Activated T-cell treated with anti-CD3 and anti-CD28 coated beads, Interleukin-2, amount 50 U/mL, for 1 hour (primary cell): ENCODE data around the gene ARHGEF16.

Source experiments
- DNase-seq: peaks from one replicate; pipeline ENCODE4 v3.0.0-alpha.2; 2020

The ARHGEF16 gene

DNA sequence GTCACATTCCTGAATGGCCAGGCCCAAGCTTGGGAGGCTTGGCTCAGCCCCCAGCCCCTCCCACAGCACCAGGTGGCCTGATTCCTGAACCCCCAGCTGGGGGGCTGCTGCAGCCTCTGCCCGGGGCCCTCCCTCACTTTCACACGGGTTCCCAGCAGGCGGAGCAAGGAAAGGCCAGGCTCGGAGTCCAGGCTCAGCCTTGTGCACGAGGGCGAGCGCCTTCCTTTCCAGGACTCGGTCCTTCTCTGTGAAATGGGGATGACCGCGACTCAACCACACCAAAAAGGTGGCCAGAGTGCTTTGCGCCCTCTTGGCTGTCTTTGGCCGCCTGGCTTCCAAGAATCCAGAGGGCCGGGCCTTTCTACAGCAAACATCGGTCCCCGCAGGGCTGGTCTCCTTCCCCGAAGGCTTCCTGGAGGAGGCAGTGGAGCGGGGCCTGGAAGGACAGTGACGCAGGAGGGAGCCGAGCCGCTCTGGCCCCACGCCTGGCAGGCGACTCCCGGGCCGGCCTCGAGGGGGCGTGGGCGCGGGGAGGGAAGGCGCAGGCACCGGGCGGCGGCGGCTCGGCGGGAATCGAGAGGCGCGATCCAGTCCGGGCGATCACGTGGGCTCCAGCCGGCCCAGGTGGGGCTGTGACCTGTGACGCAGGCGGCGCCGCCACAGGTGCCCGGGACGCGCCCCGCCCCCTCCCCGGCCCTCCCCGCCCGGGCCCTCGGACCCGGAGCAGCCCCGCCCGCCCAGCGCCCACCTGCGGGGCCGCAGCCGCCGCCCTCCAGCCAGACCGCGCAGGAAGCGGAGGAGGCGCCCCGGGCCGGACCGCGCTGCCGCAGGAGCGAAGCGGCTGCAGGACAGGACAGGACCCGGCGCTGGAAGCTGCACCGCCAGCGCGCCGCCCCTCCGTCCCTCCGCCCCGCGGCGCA, at the start of gene ARHGEF16:
TSS of gene ARHGEF16 (plus strand) at position 775 of the 920 bp plus-strand sequence. CDS start 8,420 bp downstream, outside the sequence.
- DNase-seq = peak; percentile 51

DNA sequence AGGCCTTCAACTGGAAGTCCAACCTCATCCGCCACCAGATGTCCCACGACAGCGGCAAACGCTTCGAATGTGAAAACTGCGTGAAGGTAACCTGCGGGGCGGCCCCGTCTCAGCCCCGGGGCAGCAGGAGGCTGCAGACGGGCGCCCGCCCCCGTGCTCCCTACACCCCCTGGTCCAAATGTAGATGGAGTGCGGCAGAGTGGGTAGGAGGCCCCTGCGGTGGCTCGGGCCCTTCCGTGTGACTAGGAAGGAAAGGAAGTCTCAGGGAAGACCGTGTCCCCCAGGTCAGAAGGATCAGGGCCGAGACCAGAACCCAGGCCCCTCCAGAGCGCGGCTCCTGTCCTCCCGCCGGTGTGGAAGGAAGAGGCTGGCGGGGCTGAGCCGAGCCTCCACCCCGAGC, 49.7 kb upstream of the ARHGEF16 start:
- DNase-seq = no peak

DNA sequence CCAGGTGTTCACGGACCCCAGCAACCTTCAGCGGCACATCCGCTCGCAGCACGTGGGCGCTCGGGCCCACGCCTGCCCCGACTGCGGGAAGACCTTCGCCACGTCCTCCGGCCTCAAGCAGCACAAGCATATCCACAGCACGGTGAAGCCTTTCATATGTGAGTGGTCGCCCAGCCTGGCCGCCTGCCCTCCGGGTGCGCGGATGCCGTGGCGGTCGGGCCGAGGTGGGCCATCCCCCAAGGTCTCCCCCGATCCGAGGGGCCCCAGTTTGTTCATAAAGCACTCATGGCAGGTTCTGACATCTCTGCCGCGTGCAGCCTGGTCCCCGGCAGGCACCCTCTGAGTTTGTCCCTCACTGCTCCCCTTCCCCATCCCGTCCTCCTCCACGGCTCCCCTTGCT, 49.0 kb upstream of the ARHGEF16 start:
- DNase-seq = no peak

DNA sequence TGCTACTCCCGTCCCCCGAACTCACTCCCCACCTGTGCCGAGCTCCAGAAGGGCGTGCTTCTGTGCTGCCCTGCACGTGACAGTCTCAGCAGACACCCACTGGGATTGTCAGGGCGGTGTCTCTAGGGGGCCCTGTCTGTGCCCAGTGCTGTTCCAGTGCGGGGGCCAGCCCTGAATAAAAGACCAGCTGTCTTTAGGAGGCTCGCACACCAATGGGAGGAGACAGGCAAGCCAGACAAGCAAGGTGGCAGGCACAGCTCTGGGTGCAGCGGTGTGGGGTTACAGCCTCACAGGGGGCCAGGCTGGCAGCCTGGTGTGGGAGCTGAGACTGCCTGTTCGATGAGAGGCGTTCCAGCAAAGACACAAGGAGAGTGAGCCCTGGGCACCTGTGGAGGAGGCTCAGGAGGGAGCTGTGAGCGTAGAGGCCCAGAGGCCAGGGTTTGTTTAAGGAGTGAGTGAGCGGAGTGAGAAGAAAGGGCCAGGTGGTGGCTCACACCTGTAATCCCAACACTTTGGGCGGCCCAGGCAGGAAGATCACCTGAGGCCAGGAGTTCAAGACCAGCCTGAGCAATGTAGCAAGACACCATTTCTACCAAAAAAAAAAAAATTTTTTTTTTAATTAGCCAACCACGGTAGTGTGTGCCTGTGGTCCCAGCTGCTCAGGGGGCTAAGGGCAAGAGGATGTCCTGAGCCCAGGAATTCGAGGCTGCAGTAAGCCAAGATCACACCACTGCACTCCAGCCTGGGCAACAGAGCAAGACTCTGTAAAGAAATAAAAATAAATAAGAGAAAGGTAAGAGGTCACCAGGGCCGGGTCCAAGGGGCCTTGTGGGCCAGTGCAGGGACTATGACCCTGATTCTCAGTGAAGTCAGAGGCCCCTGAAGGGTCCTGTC, 48.2 kb upstream of the ARHGEF16 start:
- no peak for DNase-seq

DNA sequence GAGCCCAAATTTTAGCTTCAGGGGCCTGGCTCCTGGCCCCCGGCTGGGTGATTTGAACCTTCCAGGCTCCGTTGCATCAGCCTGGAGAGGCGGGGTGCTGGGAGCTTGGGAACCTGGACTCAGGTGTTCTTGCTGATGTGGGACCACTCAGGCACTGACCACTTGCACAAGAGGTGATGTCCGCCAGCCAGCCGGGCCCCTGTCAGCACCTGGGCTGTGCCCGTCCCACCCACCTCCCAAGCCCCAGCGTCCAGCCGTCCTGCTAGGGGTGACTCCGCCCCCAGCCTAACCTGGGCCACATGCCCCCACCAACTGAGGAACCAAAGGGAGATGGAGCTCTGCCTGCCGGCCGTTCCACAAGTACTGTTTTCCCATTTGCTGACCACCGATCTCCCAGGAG, 47.4 kb upstream of the ARHGEF16 start:
- no peak for DNase-seq

DNA sequence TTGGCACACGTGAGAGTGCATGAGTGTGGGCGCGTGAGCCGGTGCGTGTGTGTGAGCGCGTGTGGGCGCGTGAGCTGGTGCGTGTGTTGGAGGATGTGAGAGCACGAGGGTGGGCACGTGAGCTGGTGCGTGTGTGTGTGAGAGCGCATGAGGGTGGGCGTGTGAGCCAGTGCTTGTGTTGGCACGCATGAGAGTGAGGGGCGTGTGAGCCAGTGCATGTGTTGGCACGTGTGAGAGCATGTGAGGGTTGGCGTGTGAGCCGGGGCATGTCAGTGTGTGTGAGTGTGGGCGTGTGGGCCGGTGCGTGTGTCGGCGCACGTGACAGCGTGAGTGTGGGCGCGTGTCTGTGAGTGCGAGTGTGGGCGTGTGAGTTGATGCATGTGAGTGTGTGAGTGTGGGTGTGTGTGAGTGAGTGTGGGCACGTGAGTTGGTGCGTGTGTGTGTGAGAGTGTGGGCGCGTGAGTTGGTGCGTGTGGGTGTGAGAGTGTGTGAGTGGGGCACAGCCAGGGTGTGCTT, 45.7 kb upstream of the ARHGEF16 start:
- DNase-seq = no peak

DNA sequence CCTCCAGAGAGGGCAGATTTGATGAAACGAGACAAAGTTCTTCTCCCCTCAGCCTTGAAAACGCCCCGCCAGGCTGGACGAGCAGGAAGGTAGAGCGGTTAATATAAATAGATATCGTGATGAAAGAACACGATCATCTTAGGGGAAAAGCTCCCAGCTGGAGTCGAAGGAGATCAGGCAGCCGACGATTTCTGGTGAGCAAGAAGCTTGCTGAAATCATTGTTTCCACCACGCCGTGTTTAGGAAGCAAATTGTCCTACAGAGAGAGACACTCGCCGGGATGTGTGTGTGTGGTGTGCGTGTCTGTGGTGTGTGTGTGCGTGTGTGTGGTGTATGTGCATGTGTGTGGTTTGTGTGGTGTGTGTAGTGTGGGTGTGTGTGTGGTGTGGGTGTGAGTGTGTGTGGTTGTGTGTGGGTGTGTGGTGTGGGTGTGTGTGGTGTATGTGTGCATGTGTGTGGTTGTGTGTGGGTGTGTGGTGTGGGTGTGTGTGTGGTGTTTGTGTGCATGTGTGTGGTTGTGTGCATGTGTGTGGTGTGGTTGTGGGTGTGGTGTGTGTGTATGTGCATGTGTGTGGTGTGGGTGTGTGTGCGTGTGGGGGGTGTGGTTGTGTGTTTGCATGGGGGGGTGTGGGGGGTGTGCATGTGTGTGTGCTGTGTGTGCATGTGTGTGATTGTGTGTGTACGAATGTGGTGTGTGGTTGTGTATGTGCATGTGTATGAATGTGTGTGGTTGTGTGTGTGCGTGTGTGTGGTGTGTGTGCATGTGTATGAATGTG, 44.9 kb upstream of the ARHGEF16 start:
- no peak for DNase-seq

DNA sequence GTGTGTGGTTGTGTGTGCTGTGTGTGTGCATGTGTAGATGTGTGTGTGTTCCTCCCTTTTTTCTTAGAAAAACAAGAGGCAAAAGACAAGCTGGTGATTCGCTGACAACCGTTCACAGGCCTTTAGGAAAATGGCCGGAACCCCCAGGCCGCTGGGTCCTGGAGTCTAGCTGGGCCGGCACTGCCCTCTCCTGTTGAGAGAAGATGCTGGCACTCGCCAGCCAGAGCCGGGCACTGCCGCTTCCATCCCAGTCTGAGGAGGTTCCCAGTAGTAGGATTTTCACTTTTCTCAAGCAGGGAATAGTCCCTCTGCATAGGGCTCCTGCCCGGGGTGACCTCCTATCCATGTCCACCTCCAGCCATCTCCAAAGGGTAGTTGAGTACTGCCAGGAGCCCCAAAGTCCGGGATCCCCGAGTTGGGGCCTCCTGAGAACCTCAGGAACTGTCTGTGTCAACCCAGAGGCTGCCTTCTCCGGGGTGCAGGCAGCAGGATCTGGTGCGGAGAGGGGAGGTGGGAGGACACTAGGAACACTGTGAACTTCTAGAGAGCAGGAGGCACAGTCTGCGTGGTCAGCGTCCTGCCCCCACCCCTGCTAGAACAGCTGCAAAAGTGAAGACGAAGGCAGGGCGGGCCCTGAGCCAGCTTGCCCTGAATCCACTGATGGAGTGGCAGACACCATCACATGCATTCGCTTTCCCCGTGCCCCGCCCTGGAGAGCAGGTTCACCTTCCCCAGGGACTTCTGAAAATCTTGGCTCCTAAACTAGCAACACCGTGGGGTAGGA, 44.1 kb upstream of the ARHGEF16 start:
- no peak for DNase-seq

DNA sequence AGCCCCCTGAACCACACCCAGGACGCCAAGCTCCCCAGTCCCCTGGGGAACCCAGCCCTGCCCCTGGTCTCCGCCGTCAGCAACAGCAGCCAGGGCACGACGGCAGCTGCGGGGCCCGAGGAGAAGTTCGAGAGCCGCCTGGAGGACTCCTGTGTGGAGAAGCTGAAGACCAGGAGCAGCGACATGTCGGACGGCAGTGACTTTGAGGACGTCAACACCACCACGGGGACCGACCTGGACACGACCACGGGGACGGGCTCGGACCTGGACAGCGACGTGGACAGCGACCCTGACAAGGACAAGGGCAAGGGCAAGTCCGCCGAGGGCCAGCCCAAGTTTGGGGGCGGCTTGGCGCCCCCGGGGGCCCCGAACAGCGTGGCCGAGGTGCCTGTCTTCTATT, 42.7 kb upstream of the ARHGEF16 start:
- DNase-seq = no peak

DNA sequence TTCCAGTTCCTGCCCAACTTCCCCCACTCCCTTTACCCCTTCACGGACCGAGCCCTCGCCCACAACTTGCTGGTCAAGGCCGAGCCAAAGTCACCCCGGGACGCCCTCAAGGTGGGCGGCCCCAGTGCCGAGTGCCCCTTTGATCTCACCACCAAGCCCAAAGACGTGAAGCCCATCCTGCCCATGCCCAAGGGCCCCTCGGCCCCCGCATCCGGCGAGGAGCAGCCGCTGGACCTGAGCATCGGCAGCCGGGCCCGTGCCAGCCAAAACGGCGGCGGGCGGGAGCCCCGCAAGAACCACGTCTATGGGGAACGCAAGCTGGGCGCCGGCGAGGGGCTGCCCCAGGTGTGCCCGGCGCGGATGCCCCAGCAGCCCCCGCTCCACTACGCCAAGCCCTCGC, 42.1 kb upstream of the ARHGEF16 start:
- DNase-seq = no peak

DNA sequence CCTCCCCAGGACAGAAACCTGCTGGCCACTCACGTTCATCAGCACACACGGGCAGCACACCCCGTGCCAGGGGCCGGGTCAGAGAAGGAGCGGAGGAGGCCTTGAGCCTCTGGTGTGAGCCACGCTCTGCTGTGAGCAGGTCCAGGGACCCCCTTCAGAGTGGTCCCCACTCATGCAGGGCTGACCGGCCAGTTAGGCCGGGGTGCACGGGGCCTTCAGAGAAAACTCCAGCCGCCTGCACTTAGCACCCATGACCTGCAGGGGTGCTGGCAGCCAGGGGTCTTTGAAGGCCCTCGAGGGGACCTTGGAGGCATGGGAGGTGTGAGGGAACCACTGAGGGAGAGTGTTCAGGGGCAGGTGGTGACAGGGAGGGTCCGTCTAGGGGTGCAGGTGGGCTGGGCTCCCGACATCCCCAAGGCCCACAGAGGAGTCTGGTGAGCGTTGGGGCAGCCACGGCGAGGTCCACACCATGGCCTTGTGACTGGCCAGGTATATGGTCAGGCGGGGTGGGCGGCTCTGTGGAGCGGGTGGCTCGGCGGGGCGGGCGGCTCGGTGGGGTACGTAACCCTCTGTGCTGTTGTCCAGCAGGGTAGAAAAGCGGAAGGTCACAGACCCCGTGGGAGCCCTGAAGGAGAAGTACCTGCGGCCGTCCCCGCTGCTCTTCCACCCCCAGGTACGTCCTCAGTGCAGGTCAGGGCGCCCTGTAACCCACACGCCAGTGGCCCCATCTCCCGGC, 40.3 kb upstream of the ARHGEF16 start:
- DNase-seq = no peak

DNA sequence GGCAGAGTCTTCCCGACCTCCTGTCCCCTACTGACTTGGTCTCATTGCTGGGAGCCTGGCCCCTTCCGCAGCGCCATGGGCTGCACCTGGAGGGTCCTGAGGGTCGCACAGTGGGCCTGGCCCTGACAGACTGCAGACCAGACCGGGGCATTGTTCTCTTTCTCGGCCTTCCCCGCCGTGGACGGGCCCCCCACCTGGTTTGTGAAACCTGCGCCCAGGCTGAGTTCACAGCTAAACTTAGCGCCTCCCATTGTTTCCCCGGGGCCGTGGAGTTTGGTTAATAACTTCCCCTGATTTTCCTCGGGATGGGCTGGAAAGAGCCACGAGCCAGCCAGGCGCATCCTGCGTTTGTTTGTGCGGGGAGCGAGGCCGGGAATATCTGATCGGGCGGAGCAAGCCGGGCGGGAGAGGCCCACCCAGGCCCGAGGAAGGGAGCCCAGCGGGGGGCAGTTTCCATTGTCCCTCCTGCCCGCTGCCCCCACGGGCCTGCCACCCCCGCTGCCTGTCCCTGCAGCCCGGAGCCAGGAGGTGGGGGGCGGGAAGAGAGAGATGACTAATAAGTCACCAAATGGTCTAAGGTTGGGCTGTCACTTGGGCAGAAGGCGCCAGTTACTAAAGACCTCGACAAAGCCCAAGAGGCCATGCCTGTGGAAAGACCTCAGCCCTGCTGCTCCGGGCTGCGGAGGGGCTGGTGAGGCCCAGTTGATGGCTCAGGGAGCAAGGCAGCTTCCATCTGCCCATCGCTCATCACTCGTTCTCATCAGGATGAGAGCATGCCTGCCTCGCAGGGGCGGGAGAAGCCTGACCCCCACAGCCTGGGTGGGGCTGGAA, 39.0 kb upstream of the ARHGEF16 start:
- DNase-seq = no peak

DNA sequence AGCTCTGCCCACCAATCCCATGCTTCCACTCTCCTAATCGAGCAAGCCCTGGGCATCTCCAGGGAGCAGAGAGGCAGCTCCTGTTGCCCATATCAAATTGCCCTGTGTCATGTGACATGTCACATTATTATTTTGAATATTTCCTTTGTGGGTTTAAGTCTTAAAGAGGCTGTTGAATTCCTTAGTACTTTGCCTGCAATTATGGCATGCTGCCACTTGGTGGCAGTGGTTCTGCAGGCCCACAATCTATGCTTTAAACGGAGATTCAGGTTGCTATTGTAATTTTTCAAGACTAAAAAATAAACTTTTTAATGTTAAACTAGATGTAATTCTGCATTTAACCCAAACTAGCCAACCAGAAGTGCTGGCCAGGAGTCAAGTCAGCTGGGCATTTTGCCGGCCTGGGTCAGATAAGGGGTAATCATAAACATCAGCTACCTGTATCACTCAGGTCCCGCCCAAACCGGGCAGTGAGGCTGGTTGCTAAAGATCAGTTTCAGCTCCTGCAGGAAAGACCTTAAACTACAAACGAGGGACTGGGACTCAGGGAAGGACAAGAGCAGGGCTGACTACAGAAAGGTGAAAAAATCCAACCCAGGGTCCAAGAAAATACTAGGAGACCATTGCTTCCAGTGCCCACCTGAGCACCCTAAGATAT, 37.3 kb upstream of the ARHGEF16 start:
- DNase-seq = no peak

DNA sequence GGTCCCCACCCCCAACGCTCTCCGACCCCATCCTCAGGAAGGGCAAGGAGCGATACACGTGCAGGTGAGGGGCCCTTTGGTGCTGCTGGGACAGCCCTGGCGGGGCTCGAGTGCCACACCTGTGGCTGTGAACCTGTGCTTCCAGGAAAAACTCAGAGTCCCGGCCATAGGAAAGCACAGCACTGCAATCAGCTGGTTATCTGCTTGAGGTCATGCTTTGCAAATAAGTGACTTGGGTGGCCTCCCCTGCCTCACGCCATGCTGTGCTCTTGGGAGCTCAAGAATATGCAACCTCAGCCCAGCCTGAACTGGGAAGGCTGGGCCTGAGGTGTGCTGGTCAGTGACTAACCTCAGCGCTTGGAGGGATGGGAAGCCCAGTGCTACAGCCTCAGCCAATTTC, 36.5 kb upstream of the ARHGEF16 start:
- no peak for DNase-seq

DNA sequence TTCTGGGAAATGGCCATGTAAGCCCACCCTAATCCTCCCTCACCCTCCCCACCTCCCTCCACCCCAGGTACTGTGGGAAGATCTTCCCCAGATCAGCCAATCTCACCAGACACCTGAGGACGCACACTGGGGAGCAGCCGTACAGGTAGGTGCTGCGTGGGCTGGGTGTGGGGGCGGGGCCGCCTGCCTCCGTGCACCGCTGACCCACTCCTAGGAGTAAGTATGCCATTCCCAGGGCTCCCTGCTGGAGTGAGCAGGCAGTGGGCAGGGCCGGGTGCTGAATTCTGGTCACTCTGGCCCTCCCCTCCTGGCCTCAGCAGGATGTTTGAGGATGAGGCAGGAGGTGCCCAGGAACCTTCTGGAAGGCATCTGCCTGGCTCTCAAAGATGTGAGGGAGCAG, 35.9 kb upstream of the ARHGEF16 start:
- DNase-seq = no peak

DNA sequence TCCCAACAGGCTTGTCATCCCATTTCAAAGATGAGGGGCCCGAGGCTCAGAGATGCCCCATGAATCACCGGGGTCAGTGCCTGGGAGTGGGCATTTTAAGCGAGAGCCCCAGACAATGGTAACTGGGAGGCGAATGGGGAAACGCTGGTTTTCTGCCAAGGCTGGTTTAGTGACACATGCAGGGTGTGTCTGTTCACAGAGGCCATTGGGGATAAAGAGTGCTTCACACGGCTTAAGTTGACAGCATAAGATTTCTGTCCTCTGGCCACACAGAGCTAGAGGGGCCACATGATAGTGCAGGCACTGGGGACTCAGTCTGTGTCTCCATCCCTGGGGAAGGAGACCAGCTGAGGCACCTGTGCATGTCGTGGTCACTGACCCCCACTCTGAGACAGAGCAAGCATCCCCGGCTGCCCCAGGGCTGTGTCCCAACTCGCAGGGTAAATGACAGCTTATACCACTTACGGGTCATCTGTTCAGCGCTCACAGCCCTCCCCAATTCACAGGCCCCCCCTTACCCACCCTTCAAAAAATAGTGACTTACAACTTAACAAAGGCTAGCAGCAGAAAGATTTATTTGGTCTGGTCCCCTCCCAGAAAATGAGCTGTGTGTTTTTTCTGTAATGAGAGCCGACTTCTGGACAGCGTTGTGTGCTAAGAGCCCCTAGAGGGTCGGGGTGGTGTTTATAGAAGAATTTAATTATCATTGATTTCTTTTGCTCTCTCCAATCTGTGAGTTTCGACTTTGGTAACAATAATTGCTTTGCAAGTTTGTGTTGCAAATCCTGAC, 34.9 kb upstream of the ARHGEF16 start:
- DNase-seq = no peak

DNA sequence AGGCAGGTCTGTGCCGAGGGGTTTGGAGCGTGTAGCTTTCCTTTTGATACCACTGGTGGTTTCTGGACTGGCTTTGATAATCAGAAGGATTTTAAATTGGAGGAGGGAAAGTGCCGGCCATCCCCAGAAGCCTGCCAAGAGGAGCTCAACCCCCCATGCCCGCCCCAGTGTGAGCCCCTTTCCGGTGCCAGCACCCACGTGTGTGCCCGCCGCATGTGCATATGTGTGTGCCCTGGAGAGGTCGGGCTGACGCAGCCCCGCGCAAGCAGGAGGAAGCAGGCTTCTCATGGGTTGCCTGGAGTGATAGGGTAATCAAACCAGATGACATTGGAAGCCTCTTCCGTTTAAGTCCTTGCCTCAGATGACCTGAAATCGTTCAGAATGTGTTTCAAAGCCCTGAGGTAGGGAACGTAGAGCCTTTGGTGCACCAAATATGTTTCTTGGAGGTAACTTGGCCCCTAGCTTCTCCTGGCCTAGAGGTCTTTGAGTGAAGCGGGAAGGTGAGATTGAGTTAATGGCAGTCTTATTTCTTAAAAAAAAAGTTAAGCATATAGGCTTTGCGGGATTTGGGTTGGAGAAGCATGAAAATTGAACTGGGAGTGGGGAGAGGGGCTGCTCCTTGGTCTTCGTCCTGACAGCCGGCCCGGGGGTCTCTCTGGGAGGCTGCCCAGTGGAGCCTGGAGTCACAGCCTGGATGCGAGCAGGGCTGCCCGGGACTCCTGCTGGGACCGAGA, 34.1 kb upstream of the ARHGEF16 start:
- no peak for DNase-seq

DNA sequence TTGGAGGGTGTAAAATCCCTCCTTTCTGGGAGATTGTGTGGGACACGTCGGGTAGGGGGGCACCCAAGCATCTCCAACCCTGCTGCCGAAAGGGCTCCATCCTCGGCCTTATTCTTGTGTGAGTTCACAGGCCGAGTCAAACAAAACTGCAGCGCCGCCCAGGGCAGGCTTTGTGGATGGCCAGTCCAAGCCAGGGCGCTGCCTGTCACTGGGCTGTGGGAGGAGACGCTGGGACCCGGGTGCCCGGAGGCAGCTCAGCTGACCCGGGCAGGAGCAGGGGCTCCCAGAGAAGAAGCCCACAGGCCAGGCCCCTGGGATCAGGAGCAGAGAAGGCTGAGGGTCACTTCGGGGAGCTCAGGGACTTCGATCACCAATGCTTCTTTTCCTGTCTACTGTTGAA, 31.8 kb upstream of the ARHGEF16 start:
- no peak for DNase-seq
